C4-2B (cell line): ENCODE measurements around the gene SOX5.
"Not testable (repeated sequence)": the region's sequence is repeated elsewhere in the genome, so short reads cannot be mapped to it uniquely, and the experiment has no call there.

ENCODE experiments used
- H3K27ac ChIP-seq: fragments of 450-650 bp; 2 replicates; pipeline ENCODE4 v1.5.1; 2017
- CTCF ChIP-seq: fragments of 450-650 bp; conservative IDR thresholded peaks from 2 replicates; pipeline ENCODE4 v1.5.1; 2017; ENCODE audit warnings: mild to moderate bottlenecking
- ZFX ChIP-seq: fragments of 450-650 bp; IDR thresholded peaks from 2 replicates; pipeline ENCODE4 v1.6.1; 2017

SOX5 gene

GRCh38 chr12:23503544-23503943 lies 445.9 kb downstream of the SOX5 start:
- no peak for TF ChIP-seq CTCF
- no peak for TF ChIP-seq ZFX
- H3K27ac ChIP-seq, result no peak overlapping the region

GRCh38 chr12:23502259-23502658 lies 447.2 kb downstream of the SOX5 start:
- no peak for TF ChIP-seq ZFX
- TF ChIP-seq CTCF, result no peak

GRCh38 chr12:23495472-23495871 lies 454.0 kb downstream of the SOX5 start:
- TF ChIP-seq ZFX (no peak), CTCF (no peak)
- no peak overlapping the region for H3K27ac ChIP-seq

More at GRCh38 chr12:23502259-23502658, 447.2 kb downstream of the SOX5 start:
- no peak overlapping the region for H3K27ac ChIP-seq

- H3K27ac ChIP-seq, result no peak overlapping the region
- no peak for TF ChIP-seq ZFX
- TF ChIP-seq CTCF, result no peak
These were observed 455.8 kb downstream of the SOX5 start for GRCh38 chr12:23493672-23494071.

- not testable (repeated sequence) for H3K27ac ChIP-seq
These were observed 458.4 kb downstream of the SOX5 start for GRCh38 chr12:23491029-23491428.

GRCh38 chr12:23488130-23488529 lies 461.3 kb downstream of the SOX5 start:
- TF ChIP-seq ZFX (no peak), CTCF (no peak)
- H3K27ac ChIP-seq, result no peak overlapping the region

- H3K27ac ChIP-seq, result no peak overlapping the region
- TF ChIP-seq CTCF (no peak), ZFX (no peak)
These were observed 465.2 kb downstream of the SOX5 start for GRCh38 chr12:23484238-23484637.

- no peak for TF ChIP-seq ZFX
- TF ChIP-seq CTCF, result no peak
These were observed 466.9 kb downstream of the SOX5 start for GRCh38 chr12:23482571-23482970.

More at GRCh38 chr12:23482571-23482970, 466.9 kb downstream of the SOX5 start:
- no peak overlapping the region for H3K27ac ChIP-seq
